Trophoblast cell (in vitro differentiated cells and primary cell): ENCODE measurements around the gene DLX3.

Experiments used
- DNase-seq, 2 donors: peaks; one replicate each; pipeline ENCODE4 v3.0.0-alpha.2; 2016
- H2AFZ ChIP-seq: 2 replicates; pipeline ENCODE4 v1.6.1; 2013; ENCODE audit warnings: low read length, moderate library complexity, mild to moderate bottlenecking; ENCODE audit not compliant: insufficient read depth, poor library complexity
- H2AK5ac ChIP-seq: 2 replicates; pipeline ENCODE4 v1.6.1; 2013; ENCODE audit warnings: mild to moderate bottlenecking, low read length
- H2BK120ac ChIP-seq: 2 replicates; pipeline ENCODE4 v1.6.1; 2013; ENCODE audit warnings: low read length, mild to moderate bottlenecking, moderate library complexity; ENCODE audit not compliant: insufficient read depth, poor library complexity
- H2BK12ac ChIP-seq: 2 replicates; pipeline ENCODE4 v1.6.1; 2013; ENCODE audit warnings: mild to moderate bottlenecking, low read length, moderate library complexity
- H2BK5ac ChIP-seq: 2 replicates; pipeline ENCODE4 v1.6.1; 2013; ENCODE audit warnings: low read length, low read depth, moderate library complexity, mild to moderate bottlenecking; ENCODE audit not compliant: poor library complexity
- H3K14ac ChIP-seq: 2 replicates; pipeline ENCODE4 v1.6.1; 2013; ENCODE audit warnings: mild to moderate bottlenecking, low read length
- H3K18ac ChIP-seq: 2 replicates; pipeline ENCODE4 v1.6.1; 2013; ENCODE audit warnings: mild to moderate bottlenecking, low read length
- H3K23ac ChIP-seq: 2 replicates; pipeline ENCODE4 v1.6.1; 2013; ENCODE audit warnings: low read length
- H3K27ac ChIP-seq: 2 replicates; pipeline ENCODE4 v1.5.1; 2013; ENCODE audit warnings: low read depth, mild to moderate bottlenecking, inconsistent platforms, low read length, moderate library complexity
- H3K27me3 ChIP-seq: 2 replicates; pipeline ENCODE4 v1.6.1; 2013; ENCODE audit warnings: inconsistent platforms, mild to moderate bottlenecking, low read length, moderate library complexity; ENCODE audit not compliant: insufficient read depth
- H3K36me3 ChIP-seq, 2 experiments: 1 replicate in 1 of 2; 2 replicates in 1 of 2; pipeline ENCODE4 v1.6.1; 2013; ENCODE audit warnings: low read length in 2 of 2, mild to moderate bottlenecking in 2 of 2, moderate library complexity in 1 of 2; ENCODE audit not compliant: insufficient read depth in 2 of 2, control insufficient read depth in 1 of 2
- H3K4ac ChIP-seq: 2 replicates; pipeline ENCODE4 v1.6.1; 2013; ENCODE audit warnings: low read depth, mild to moderate bottlenecking, low read length, moderate library complexity
- H3K4me1 ChIP-seq, 2 experiments: 1 replicate in 1 of 2; 2 replicates in 1 of 2; pipeline ENCODE4 v1.6.1; 2013; ENCODE audit warnings: low read length in 2 of 2, mild to moderate bottlenecking in 2 of 2, moderate library complexity in 1 of 2; ENCODE audit not compliant: insufficient read depth in 2 of 2, control insufficient read depth in 1 of 2
- H3K4me2 ChIP-seq: 2 replicates; pipeline ENCODE4 v1.6.1; 2013; ENCODE audit warnings: inconsistent platforms, mild to moderate bottlenecking, low read length, moderate library complexity
- H3K4me3 ChIP-seq: 2 replicates; pipeline ENCODE4 v1.5.1; 2013; ENCODE audit warnings: mild to moderate bottlenecking, low read depth, low read length, inconsistent platforms
- H3K79me1 ChIP-seq: one replicate; pipeline ENCODE4 v1.6.1; 2013; ENCODE audit warnings: low read length
- H3K79me2 ChIP-seq: 2 replicates; pipeline ENCODE4 v1.6.1; 2013; ENCODE audit warnings: low read length, mild to moderate bottlenecking; ENCODE audit not compliant: control insufficient read depth, insufficient read depth, poor library complexity
- H3K9ac ChIP-seq: 2 replicates; pipeline ENCODE4 v1.6.1; 2013; ENCODE audit warnings: mild to moderate bottlenecking, low read length
- H3K9me3 ChIP-seq: 2 replicates; pipeline ENCODE4 v1.6.1; 2013; ENCODE audit warnings: low read depth, mild to moderate bottlenecking, control low read depth, inconsistent platforms, low read length; ENCODE audit not compliant: insufficient read depth
- H4K12ac ChIP-seq: 2 replicates; pipeline ENCODE4 v1.6.1; 2013; ENCODE audit warnings: low read depth, mild to moderate bottlenecking, low read length, moderate library complexity
- H4K8ac ChIP-seq: 2 replicates; pipeline ENCODE4 v1.6.1; 2013; ENCODE audit warnings: low read depth, mild to moderate bottlenecking, low read length, moderate library complexity
- H4K91ac ChIP-seq: one replicate; pipeline ENCODE4 v1.6.1; 2013; ENCODE audit warnings: low read depth, mild to moderate bottlenecking, low read length, moderate library complexity
- WGBS: extraction: QIAGEN DNeasy Blood & Tissue Kit; methylation state at CpG from one replicate; pipeline ENCODE4 v1.1.7; 2013; ENCODE audit warnings: missing lambda C conversion rate; ENCODE audit not compliant: insufficient read length, insufficient coverage; ENCODE audit errors: extremely low coverage; 5-methylcytosine and 5-hydroxymethylcytosine counted together

Gene DLX3

DNA sequence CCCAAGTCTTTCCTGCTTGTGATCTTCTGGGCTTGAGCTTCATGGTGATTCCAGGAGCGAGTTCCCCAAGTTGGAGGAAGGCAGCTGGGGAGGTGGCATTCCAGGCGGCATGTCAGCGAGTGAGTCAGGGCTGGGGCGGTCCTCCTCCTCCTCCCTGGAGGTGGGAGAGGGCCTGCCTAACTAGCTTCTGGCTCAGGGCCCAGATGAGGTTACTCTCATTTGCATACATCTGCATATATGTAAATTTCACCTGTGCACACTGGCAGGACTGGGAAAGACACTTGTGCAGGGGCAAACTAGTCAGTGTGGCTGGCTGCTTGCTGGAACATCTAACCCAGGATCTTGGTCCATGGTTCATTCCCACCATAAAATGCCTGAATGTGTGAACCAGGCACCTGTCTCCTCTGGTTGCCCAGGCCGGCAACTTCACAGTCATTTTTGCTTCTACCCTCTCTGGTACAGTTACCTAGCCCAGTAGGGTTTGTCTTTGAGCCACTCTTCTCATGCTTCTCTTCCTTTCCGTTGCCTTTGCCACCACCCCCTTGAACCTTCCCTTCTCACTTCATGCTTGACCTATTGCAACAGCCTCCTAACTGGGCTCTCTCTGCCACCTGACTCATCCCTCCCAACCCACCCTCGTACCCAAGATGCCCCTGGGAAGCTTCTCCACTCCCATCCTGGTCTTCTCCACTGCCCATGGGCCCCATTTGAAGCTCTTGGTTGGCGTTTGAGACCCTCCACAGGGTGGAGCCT lies 35.7 kb downstream of the DLX3 start:
- H3K4ac ChIP-seq = no peak overlapping the region
- H3K27ac ChIP-seq = no peak overlapping the region
- no peak overlapping the region for H4K12ac ChIP-seq

GRCh38 chr17:49958723-49959122 lies 36.3 kb downstream of the DLX3 start:
- Histone ChIP-seq H3K18ac (no peak overlapping the region), H3K27me3 (peaks cover 14% of the 10 kb centered on the region), H3K27ac (no peak overlapping the region), H2BK120ac (no peak overlapping the region), H4K12ac (no peak overlapping the region), H3K4me3 (no peak overlapping the region), H2BK5ac (no peak overlapping the region), H4K8ac (no peak overlapping the region), H2AFZ (no peak overlapping the region), H3K9ac (no peak overlapping the region), H3K23ac (no peak overlapping the region), H3K36me3 (no peaks in the 10 kb centered on the region), H3K9me3 (no peaks in the 10 kb centered on the region), H2AK5ac (no peak overlapping the region), H3K79me2 (no peaks in the 10 kb centered on the region), H3K4ac (no peak overlapping the region), H2BK12ac (no peak overlapping the region), H3K4me1 (peaks cover 2 to 6% of the 10 kb centered on the region in 2 experiments), H3K4me2 (no peak overlapping the region), H4K91ac (no peak overlapping the region), H3K14ac (no peak overlapping the region), H3K79me1 (no peaks in the 10 kb centered on the region)
- WGBS = no CpG with 5 or more reads among the region's 4 CpGs
- DNase-seq = peak in 1 of 2 donors; percentile 53

More for the DNA sequence above, 35.7 kb downstream of the DLX3 start:
- no peaks in the 10 kb centered on the region for H3K79me1 ChIP-seq
- H3K27me3 ChIP-seq = peaks cover 21% of the 10 kb centered on the region
- no peak overlapping the region for H2BK12ac ChIP-seq
- no CpG with 5 or more reads among the region's 8 CpGs for WGBS
- H3K14ac ChIP-seq = no peak overlapping the region
- peak; percentile 77 to 79 for DNase-seq
- H4K8ac ChIP-seq = no peak overlapping the region
- H3K79me2 ChIP-seq = no peaks in the 10 kb centered on the region
- H3K9ac ChIP-seq = no peak overlapping the region
- H3K23ac ChIP-seq = no peak overlapping the region
- no peaks in the 10 kb centered on the region for H3K9me3 ChIP-seq
- no peak overlapping the region for H2AK5ac ChIP-seq
- H2BK120ac ChIP-seq = no peak overlapping the region
- no peak overlapping the region for H4K91ac ChIP-seq
- H2BK5ac ChIP-seq = no peak overlapping the region
- H3K4me1 ChIP-seq = peaks cover 4 to 10% of the 10 kb centered on the region in 2 experiments
- no peaks in the 10 kb centered on the region for H3K36me3 ChIP-seq
- H3K18ac ChIP-seq = no peak overlapping the region
- no peak overlapping the region for H3K4me2 ChIP-seq
- no peak overlapping the region for H3K4me3 ChIP-seq
- no peak overlapping the region for H2AFZ ChIP-seq

DNA sequence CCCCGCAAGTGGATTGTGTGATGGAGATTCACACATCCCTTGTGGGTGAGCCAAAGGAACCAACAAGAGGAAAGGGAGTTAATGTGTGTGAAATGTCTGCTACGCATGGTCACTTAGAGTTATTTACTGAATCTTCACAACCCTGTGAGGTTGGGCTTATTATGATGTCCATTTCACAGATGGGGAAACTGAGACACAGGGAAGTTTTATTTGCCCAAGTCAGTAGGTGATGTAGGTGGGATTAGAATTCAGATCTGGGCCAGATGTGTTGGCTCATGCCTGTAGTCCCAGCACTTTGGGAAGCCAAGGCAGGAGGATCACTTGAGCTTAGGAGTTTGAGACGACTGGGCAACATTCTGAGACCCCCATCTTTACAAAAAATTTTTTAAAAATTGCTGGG lies 37.7 kb downstream of the DLX3 start:
- WGBS = no CpG with 5 or more reads among the region's 3 CpGs
- no peak overlapping the region for H3K4me2 ChIP-seq
- no peak overlapping the region for H3K4me3 ChIP-seq
- H3K4ac ChIP-seq = no peak overlapping the region
- H4K8ac ChIP-seq = no peak overlapping the region
- H3K4me1 ChIP-seq = peaks cover 0 to 5% of the 10 kb centered on the region in 2 experiments
- peaks cover 1% of the 10 kb centered on the region for H3K27me3 ChIP-seq
- H3K23ac ChIP-seq = no peak overlapping the region
- H3K79me1 ChIP-seq = no peaks in the 10 kb centered on the region
- H3K18ac ChIP-seq = no peak overlapping the region
- H3K14ac ChIP-seq = no peak overlapping the region
- H3K27ac ChIP-seq = no peak overlapping the region
- H3K79me2 ChIP-seq = no peaks in the 10 kb centered on the region
- no peaks in the 10 kb centered on the region for H3K36me3 ChIP-seq
- no peak overlapping the region for H2AK5ac ChIP-seq
- no peak overlapping the region for H4K91ac ChIP-seq
- H3K9me3 ChIP-seq = no peaks in the 10 kb centered on the region
- H2AFZ ChIP-seq = no peak overlapping the region
- no peak overlapping the region for H2BK120ac ChIP-seq
- no peak overlapping the region for H2BK5ac ChIP-seq
- DNase-seq = no peak
- H3K9ac ChIP-seq = no peak overlapping the region
- no peak overlapping the region for H4K12ac ChIP-seq
- H2BK12ac ChIP-seq = no peak overlapping the region

DNA sequence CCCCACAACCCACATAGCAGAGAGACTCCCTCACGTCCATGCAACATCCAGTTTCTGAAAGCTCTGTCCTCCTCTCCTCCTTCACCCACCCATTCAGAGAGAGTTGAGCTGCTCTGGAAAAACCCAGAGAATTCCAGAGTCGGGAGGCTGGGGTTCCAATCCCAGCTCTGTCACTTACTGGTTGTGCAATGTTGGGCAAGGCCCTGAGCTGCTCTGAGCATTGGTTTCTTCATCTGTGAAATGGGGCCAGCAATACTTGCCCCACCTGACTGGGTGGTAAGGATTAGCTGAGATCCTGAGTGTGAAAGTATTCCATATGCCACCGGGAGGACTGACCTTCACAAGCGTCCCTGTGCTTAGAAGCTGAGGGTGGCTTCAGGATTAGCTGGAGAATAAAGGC lies 38.2 kb downstream of the DLX3 start:
- no peak overlapping the region for H2AK5ac ChIP-seq
- H3K36me3 ChIP-seq = no peaks in the 10 kb centered on the region
- H3K4ac ChIP-seq = no peak overlapping the region
- no peak overlapping the region for H2BK120ac ChIP-seq
- H3K27ac ChIP-seq = no peak overlapping the region
- peaks cover 0 to 5% of the 10 kb centered on the region in 2 experiments for H3K4me1 ChIP-seq
- no peak overlapping the region for H2BK12ac ChIP-seq
- no peak overlapping the region for H2BK5ac ChIP-seq
- no peak overlapping the region for H2AFZ ChIP-seq
- no peak overlapping the region for H4K91ac ChIP-seq
- H3K79me1 ChIP-seq = no peaks in the 10 kb centered on the region
- no peaks in the 10 kb centered on the region for H3K27me3 ChIP-seq
- WGBS = no CpG with 5 or more reads among the region's 4 CpGs
- no peaks in the 10 kb centered on the region for H3K9me3 ChIP-seq
- H3K4me3 ChIP-seq = no peak overlapping the region
- H3K23ac ChIP-seq = no peak overlapping the region
- no peak overlapping the region for H3K18ac ChIP-seq
- no peaks in the 10 kb centered on the region for H3K79me2 ChIP-seq
- no peak overlapping the region for H3K4me2 ChIP-seq
- no peak for DNase-seq
- H4K12ac ChIP-seq = no peak overlapping the region
- H3K9ac ChIP-seq = no peak overlapping the region
- no peak overlapping the region for H4K8ac ChIP-seq
- no peak overlapping the region for H3K14ac ChIP-seq
